Keratinocyte (primary cell): ENCODE measurements around the gene C4BPA.

Experiments
- CTCF ChIP-seq, 3 experiments: IDR thresholded peaks in 1 of 3; conservative IDR thresholded peaks in 1 of 3; optimal IDR thresholded peaks in 1 of 3; 2 replicates in 2 of 3; 3 replicates in 1 of 3; pipeline versions ENCODE3 to v1.5.1; 2011; ENCODE audit warnings: low read length in 3 of 3, mild to moderate bottlenecking in 3 of 3, moderate library complexity in 2 of 3, control low read depth in 1 of 3, inconsistent platforms in 1 of 3; ENCODE audit not compliant: insufficient read depth in 2 of 3; ENCODE audit errors: extremely low read depth in 1 of 3
- EZH2 ChIP-seq: IDR thresholded peaks from one replicate; pipeline ENCODE4 v1.6.1; 2012; ENCODE audit warnings: inconsistent platforms, mild to moderate bottlenecking, low read length, moderate library complexity

DNA sequence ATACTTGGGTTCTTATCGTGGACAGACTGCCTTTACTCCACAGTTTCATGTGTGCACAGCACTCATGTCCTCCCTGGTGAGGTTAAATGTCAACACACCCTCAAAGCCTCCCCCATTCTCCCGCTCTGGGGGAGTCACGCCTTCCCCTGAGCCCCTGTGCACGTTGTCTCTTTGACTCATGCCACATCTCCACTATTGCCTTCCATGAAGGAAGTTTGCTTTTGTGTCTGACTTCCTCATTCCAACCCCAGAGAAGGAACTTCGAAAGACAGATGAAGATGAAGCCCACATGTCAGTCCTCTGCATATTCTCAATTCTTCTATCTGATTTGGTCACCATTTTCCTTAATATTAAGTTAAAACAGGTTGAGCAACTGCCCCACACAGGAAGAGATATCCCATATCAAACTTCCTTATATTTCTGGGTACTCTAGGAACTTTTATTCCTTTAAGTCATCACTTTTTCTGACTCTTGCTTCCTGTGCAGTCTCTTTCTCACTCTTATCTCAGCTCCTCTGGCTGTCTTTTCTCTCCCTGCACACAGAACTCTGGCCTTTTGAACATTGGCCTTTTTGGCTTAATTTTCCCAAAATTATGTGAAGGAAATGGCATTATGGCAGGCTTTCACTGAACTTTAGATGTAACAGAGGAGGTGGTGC, 41.5 kb downstream of the C4BPA start:
- no peak for TF ChIP-seq CTCF (optimal IDR thresholded peaks at IDR 0.05 in 1 of 3, IDR thresholded peaks at IDR 0.05 in 1 of 3, conservative IDR thresholded peaks at IDR 0.05 in 1 of 3; ENCODE audit: extremely low read depth in 1 of 3, insufficient read depth in 2 of 3, low read length in 3 of 3)
- no peak for TF ChIP-seq EZH2
